ENCODE data around the gene RPRM. TPM values are rescaled to one million over a fixed set of nuclear protein-coding genes. Genes with fewer than 3 reads are reported as not detected.
A peak's percentile ranks its signal among the peaks of the same experiment; 100 is the strongest.

RPRM gene
- total RNA-seq, 4 donors from 2014 or later = 3.3 to 12.1 (median 7.2) TPM

- no peaks in the 10 kb centered on the region for H3K4me1 ChIP-seq
- DNase-seq (ENCODE audit: extremely low spot score) = no peak
- no peaks in the 10 kb centered on the region for H3K36me3 ChIP-seq
- TF ChIP-seq POLR2AphosphoS5 (IDR thresholded peaks at IDR 0.05) (no peak), EP300 (IDR thresholded peaks at IDR 0.05) (no peak), POLR2A (IDR thresholded peaks at IDR 0.05; ENCODE audit: low read depth) (no peak)
- TF ChIP-seq, protein P1, sequence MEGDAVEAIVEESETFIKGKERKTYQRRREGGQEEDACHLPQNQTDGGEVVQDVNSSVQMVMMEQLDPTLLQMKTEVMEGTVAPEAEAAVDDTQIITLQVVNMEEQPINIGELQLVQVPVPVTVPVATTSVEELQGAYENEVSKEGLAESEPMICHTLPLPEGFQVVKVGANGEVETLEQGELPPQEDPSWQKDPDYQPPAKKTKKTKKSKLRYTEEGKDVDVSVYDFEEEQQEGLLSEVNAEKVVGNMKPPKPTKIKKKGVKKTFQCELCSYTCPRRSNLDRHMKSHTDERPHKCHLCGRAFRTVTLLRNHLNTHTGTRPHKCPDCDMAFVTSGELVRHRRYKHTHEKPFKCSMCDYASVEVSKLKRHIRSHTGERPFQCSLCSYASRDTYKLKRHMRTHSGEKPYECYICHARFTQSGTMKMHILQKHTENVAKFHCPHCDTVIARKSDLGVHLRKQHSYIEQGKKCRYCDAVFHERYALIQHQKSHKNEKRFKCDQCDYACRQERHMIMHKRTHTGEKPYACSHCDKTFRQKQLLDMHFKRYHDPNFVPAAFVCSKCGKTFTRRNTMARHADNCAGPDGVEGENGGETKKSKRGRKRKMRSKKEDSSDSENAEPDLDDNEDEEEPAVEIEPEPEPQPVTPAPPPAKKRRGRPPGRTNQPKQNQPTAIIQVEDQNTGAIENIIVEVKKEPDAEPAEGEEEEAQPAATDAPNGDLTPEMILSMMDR (IDR thresholded peaks at IDR 0.05) = no peak
- no peak overlapping the region for H3K27ac ChIP-seq (replicated peaks in 1 of 4)
- H3K9me3 ChIP-seq = no peaks in the 10 kb centered on the region
- no peak overlapping the region for H3K4me3 ChIP-seq
- H3K27me3 ChIP-seq = peaks cover 0 to 8% (median 0%) of the 10 kb centered on the region in 4 donors
- WGBS = 88% methylated on average over 1 of the region's 3 CpGs
- intact Hi-C loops (cut with DNase I) = no loop called here
Observed at GRCh38 chr2:153488072-153488471, 9.5 kb upstream of the RPRM start.

GRCh38 chr2:153487448-153487847 lies 8.9 kb upstream of the RPRM start:
- Histone ChIP-seq H3K9me3 (no peaks in the 10 kb centered on the region), H3K36me3 (no peaks in the 10 kb centered on the region), H3K27me3 (peaks cover 0 to 8% (median 0%) of the 10 kb centered on the region in 4 donors), H3K4me1 (no peaks in the 10 kb centered on the region), H3K4me3 (no peak overlapping the region), H3K27ac (replicated peaks in 1 of 4) (no peak overlapping the region)
- TF ChIP-seq, protein P1 (IDR thresholded peaks at IDR 0.05) = no peak
- TF ChIP-seq EP300 (IDR thresholded peaks at IDR 0.05) (no peak), POLR2AphosphoS5 (IDR thresholded peaks at IDR 0.05) (no peak), POLR2A (IDR thresholded peaks at IDR 0.05; ENCODE audit: low read depth) (no peak)
- 72% methylated on average over 1 of the region's 1 CpG for WGBS
- no peak for DNase-seq (ENCODE audit: extremely low spot score)
- intact Hi-C loops (cut with DNase I) = no loop called here

GRCh38 chr2:153479573-153479972 lies 1.0 kb upstream of the RPRM start:
- peak overlapping the region in 1 of 4 donors; percentile 63 for H3K4me3 ChIP-seq
- WGBS = 34% methylated on average over 5 of the region's 5 CpGs
- H3K27ac ChIP-seq (replicated peaks in 1 of 4) = peak overlapping the region; percentile 20 to 80 (median 54)
- DNase-seq (ENCODE audit: extremely low spot score) = no peak
- no peaks in the 10 kb centered on the region for H3K9me3 ChIP-seq
- intact Hi-C loops (cut with DNase I) = loop anchor here (2.0 to 10.0 kb wide), 4 partner anchors 317 to 725 kb away; no protein-coding TSS in a partner anchor
- no peaks in the 10 kb centered on the region for H3K36me3 ChIP-seq
- TF ChIP-seq POLR2A (IDR thresholded peaks at IDR 0.05; ENCODE audit: low read depth) = no peak
- TF ChIP-seq EP300 (IDR thresholded peaks at IDR 0.05) = no peak
- TF ChIP-seq, protein P1 (IDR thresholded peaks at IDR 0.05) = no peak
- no peak for TF ChIP-seq POLR2AphosphoS5 (IDR thresholded peaks at IDR 0.05)
- peaks cover 0 to 16% (median 0%) of the 10 kb centered on the region in 4 donors for H3K27me3 ChIP-seq
- peaks cover 28 to 48% (median 36%) of the 10 kb centered on the region in 4 donors for H3K4me1 ChIP-seq

- Histone ChIP-seq H3K36me3 (no peaks in the 10 kb centered on the region), H3K27ac (replicated peaks in 1 of 4) (peak overlapping the region; percentile 65 to 80 (median 76)), H3K27me3 (peaks cover 0 to 16% (median 0%) of the 10 kb centered on the region in 4 donors), H3K9me3 (no peaks in the 10 kb centered on the region), H3K4me1 (peaks cover 28 to 48% (median 36%) of the 10 kb centered on the region in 4 donors), H3K4me3 (peak overlapping the region; percentile 60 to 76 (median 62))
- WGBS = 3% methylated on average over 23 of the region's 38 CpGs
- TF ChIP-seq POLR2AphosphoS5 (IDR thresholded peaks at IDR 0.05) = no peak
- TF ChIP-seq, protein P1 (IDR thresholded peaks at IDR 0.05) = no peak
- no peak for TF ChIP-seq EP300 (IDR thresholded peaks at IDR 0.05)
- no peak for TF ChIP-seq POLR2A (IDR thresholded peaks at IDR 0.05; ENCODE audit: low read depth)
- intact Hi-C loops (cut with DNase I) = loop anchor here (2.0 to 10.0 kb wide), 4 partner anchors 315 to 723 kb away; no protein-coding TSS in a partner anchor
- no peak for DNase-seq (ENCODE audit: extremely low spot score)
Observed at GRCh38 chr2:153477636-153478288, 800 bp downstream of the RPRM start.

All from esophagus muscularis mucosa (tissue), 4 donors.